ENCODE data around the gene DOLK.

- TF ChIP-seq CTCF (conservative IDR thresholded peaks at IDR 0.05; ENCODE audit: low read depth, low read length) (no peak), POLR2A (IDR thresholded peaks at IDR 0.05; ENCODE audit: low read depth, low read length) (no peak), BHLHE40 (IDR thresholded peaks at IDR 0.05; ENCODE audit: low read depth, low read length) (no peak), MXI1 (IDR thresholded peaks at IDR 0.05; ENCODE audit: borderline replicate concordance, low read depth, low read length) (no peak)
These were observed 7.0 kb downstream of the DOLK start for GRCh38 chr9:128940271-128940921.

Measured in IMR-90 (cell line).